NCI-H524 (cell line): ENCODE measurements around the gene LPAR3.

ENCODE experiments used
- DNase-seq, 2 experiments: peaks; one replicate each; lab custom pipeline; 2025; lab: John Stamatoyannopoulos, UW

LPAR3 gene

GRCh38 chr1:84774669-84775534 is 118.1 kb downstream of the LPAR3 start:
- peak in 1 of 2 experiments; percentile 34 for DNase-seq

GRCh38 chr1:84773933-84774497 is 119.0 kb downstream of the LPAR3 start:
- no peak for DNase-seq

GRCh38 chr1:84773195-84773594 is 119.8 kb downstream of the LPAR3 start:
- no peak for DNase-seq

DNA sequence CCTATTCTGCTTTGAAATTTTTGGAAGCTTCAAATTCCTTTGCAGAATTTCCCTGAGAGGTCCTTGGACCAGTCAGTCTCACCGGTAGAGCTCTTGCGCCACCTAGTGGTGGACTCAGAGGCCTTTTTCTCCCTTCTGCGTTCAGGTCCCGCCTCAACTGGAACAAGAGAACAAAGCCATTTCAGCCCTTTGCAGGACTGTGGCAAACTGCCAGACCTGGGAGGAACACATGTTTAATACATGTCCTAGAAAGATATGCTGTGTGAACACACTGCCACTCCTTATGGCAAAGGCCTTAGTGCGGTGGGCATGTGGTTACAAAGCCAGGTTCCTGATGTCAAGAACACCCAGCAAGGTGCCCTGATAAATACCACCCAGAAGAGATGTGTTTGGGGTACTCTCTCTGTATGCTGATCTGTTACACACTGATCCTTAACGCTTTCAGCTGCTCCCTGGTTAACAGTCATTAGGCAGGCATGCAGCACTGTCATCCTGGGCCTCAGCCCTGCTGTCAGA is 120.5 kb downstream of the LPAR3 start:
- DNase-seq = peak; percentile 34 to 75

DNA sequence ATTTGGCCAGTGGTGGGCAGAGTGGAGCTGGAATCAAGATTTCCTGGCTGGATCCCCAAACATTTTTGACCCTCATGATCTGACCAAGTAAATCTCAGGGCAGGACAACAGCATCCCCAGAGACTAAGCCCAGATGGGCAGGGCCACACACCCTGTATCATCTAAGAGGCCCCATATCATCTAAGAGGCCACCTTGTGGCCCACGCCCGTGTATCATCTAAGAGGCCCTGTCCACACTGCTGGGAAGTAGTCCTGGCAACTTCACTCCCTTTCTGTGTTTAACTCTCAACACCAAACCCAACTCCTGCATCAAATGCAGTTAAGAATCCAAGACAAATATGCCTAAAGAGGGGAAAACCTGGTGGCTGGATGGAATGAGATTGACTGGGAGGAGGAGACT is 121.1 kb downstream of the LPAR3 start:
- no peak for DNase-seq

DNA sequence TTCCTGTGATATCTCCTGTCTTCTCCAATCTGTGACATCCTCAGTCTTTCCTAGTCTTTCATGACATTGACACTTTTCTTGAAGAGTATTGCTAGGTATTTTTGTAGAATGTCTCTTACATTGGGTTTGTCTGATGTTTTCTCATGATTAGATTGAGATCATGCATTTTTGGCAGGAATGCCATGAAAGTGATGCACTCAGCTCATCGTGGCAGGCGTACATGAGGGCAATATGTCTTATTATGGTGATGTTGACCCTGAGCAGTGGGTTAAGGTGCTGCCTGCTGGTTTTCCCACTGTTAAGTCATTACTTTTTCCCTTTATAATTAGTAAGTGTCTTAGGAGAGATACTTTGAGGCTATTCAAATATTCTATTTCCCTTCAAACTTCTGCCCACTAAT is 122.5 kb downstream of the LPAR3 start:
- no peak for DNase-seq

DNA sequence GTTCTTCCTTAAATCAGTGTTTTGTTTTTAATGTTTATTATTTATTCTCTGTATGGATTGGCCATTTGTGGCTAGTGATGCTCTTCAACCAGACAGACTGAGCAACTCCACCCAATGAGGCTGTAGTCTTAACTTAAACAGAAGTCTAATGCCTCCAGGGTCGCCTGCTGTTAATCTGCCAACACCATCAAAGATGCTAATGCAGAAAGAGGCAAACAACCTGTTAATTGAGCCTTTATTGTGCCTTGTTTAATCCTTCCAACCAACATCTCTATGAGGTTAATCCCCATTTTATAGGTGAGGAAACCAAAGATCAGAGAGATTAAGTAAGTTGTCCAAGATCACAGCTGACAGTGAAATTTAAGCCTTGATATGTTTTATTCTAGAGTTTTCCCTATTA is 123.4 kb downstream of the LPAR3 start:
- DNase-seq = peak in 1 of 2 experiments; percentile 11

DNA sequence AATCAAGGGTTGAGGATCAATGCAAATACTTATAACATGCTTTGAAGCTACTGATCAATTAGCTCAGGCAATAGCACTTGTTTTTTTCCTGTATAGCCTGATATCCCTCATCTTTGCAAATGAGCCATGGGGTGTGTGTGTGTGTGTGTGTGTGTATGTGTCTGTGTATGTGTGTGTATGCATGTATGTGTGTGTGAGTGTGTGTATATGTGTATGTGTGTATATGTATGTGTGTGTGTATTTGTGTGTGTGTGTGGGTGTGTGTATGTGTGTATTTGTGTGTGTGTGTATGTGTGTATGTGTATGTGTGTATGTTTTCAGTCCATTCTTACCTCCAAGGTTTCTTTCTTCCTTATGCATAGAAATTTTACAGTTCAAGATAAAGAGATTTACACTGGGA is 124.4 kb downstream of the LPAR3 start:
- no peak for DNase-seq

DNA sequence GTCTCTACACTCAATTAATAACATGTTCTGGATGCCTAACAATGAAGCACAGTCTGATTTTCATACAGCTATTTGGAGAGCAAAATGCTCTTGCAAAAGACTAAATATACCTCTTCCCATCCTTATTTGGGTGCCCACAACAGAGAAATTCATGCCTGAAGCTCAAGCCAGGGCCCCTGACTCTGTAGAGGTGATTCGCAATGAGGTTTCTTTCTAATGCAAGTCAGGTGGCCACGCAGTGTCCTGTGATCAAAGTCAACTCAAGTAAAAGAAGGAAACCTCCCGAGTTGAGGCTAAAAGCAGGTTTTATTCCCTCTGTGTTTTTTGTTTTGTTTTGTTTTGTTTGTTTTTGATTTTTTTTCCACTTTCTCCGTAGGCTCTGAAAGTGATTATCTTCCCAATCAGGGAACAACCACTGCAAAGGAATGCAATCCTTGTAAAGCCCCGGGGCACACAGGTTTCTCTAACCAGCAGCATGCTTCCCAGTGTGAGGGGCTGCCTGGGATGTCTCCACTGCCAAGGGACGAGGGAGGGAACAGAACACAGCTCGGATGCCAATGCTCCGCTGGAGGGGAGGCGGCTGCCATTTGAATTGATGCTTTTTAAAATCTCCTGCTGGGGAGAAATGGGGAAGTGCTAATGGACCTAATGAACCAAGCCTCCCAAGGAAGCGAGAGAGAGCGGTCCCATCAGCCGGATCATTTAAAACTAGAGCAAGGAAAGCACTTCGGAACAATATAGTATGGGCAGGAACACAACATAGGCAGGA is 128.9 kb downstream of the LPAR3 start:
- no peak for DNase-seq

DNA sequence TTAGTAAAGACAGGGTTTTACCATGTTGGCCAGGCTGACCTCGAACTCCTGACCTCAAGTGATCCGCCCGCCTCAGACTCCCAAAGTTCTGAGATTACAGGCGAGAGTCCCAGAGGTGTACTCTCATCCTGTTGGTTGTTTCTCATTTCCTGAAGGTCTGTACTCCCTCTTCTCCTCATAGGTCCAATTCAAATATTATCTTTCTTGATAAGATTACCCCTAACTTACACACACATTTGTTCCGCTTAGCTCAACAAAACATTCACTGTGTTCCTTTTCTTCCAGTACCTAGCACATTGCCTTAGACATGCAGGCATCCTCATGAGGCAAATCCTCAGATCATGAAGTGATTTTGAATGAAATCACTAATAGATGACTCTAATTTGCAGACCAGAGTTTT is 130.3 kb downstream of the LPAR3 start:
- DNase-seq = no peak
